ENCODE data around the gene ADIPOR2.

ADIPOR2 gene

GRCh38 chr12:1705774-1706631 lies 15.1 kb downstream of the ADIPOR2 start:
- no peak for TF ChIP-seq FOXP2 (optimal IDR thresholded peaks at IDR 0.05; ENCODE audit: borderline replicate concordance, extremely low read depth, extremely low read length, insufficient read depth)
- TF ChIP-seq POLR2AphosphoS5 (IDR thresholded peaks at IDR 0.05; ENCODE audit: low read depth, low read length): no peak
- no peak for TF ChIP-seq TAF1 (IDR thresholded peaks at IDR 0.05; ENCODE audit: borderline replicate concordance, insufficient read depth, low read length)
- TF ChIP-seq REST (IDR thresholded peaks at IDR 0.05; ENCODE audit: insufficient read depth in 1 of 2, low read depth in 2 of 2, low read length in 2 of 2): no peak
- no peak for TF ChIP-seq SIN3A (IDR thresholded peaks at IDR 0.05; ENCODE audit: borderline replicate concordance, insufficient read depth, low read length)

- TF ChIP-seq TAF1 (IDR thresholded peaks at IDR 0.05; ENCODE audit: borderline replicate concordance, insufficient read depth, low read length): no peak
- no peak for TF ChIP-seq POLR2AphosphoS5 (IDR thresholded peaks at IDR 0.05; ENCODE audit: low read depth, low read length)
- no peak for TF ChIP-seq FOXP2 (optimal IDR thresholded peaks at IDR 0.05; ENCODE audit: borderline replicate concordance, extremely low read depth, extremely low read length, insufficient read depth)
- TF ChIP-seq REST (IDR thresholded peaks at IDR 0.05; ENCODE audit: insufficient read depth in 1 of 2, low read depth in 2 of 2, low read length in 2 of 2): no peak
- no peak for TF ChIP-seq SIN3A (IDR thresholded peaks at IDR 0.05; ENCODE audit: borderline replicate concordance, insufficient read depth, low read length)
These were observed 15.7 kb downstream of the ADIPOR2 start for GRCh38 chr12:1706632-1706980.

GRCh38 chr12:1707051-1707450 lies 16.2 kb downstream of the ADIPOR2 start:
- no peak for TF ChIP-seq FOXP2 (optimal IDR thresholded peaks at IDR 0.05; ENCODE audit: borderline replicate concordance, extremely low read depth, extremely low read length, insufficient read depth)
- no peak for TF ChIP-seq SIN3A (IDR thresholded peaks at IDR 0.05; ENCODE audit: borderline replicate concordance, insufficient read depth, low read length)
- TF ChIP-seq REST (IDR thresholded peaks at IDR 0.05; ENCODE audit: insufficient read depth in 1 of 2, low read depth in 2 of 2, low read length in 2 of 2): no peak
- TF ChIP-seq TAF1 (IDR thresholded peaks at IDR 0.05; ENCODE audit: borderline replicate concordance, insufficient read depth, low read length): no peak
- TF ChIP-seq POLR2AphosphoS5 (IDR thresholded peaks at IDR 0.05; ENCODE audit: low read depth, low read length): no peak

GRCh38 chr12:1716215-1716862 lies 25.5 kb downstream of the ADIPOR2 start:
- no peak for TF ChIP-seq POLR2AphosphoS5 (IDR thresholded peaks at IDR 0.05; ENCODE audit: low read depth, low read length)
- TF ChIP-seq SIN3A (IDR thresholded peaks at IDR 0.05; ENCODE audit: borderline replicate concordance, insufficient read depth, low read length): no peak
- TF ChIP-seq FOXP2 (optimal IDR thresholded peaks at IDR 0.05; ENCODE audit: borderline replicate concordance, extremely low read depth, extremely low read length, insufficient read depth): no peak
- no peak for TF ChIP-seq REST (IDR thresholded peaks at IDR 0.05; ENCODE audit: insufficient read depth in 1 of 2, low read depth in 2 of 2, low read length in 2 of 2)
- TF ChIP-seq TAF1 (IDR thresholded peaks at IDR 0.05; ENCODE audit: borderline replicate concordance, insufficient read depth, low read length): no peak

Data from PFSK-1 (cell line).